HG03571 (cell line): ENCODE measurements around the gene NUDT16L1.

Experiments used
- ATAC-seq: cut with Tn5 transposase; IDR thresholded peaks from one replicate; pipeline ENCODE4 v1.9.1; 2021; ENCODE audit not compliant: unreplicated experiment

Gene NUDT16L1

GRCh38 chr16:4663777-4664465 lies 29.4 kb upstream of the NUDT16L1 start:
- ATAC-seq, result no peak

- ATAC-seq, result no peak
These were observed 28.6 kb upstream of the NUDT16L1 start for GRCh38 chr16:4664538-4665418.

- no peak for ATAC-seq
These were observed 26.7 kb upstream of the NUDT16L1 start for GRCh38 chr16:4666537-4667202.

GRCh38 chr16:4667203-4667963 lies 26.0 kb upstream of the NUDT16L1 start:
- no peak for ATAC-seq

GRCh38 chr16:4668313-4668960 lies 24.9 kb upstream of the NUDT16L1 start:
- ATAC-seq, result no peak

GRCh38 chr16:4673387-4674046 lies 19.8 kb upstream of the NUDT16L1 start:
- ATAC-seq, result no peak

GRCh38 chr16:4674926-4675530 lies 18.3 kb upstream of the NUDT16L1 start:
- ATAC-seq, result no peak

- no peak for ATAC-seq
These were observed 17.2 kb upstream of the NUDT16L1 start for GRCh38 chr16:4675864-4676786.

GRCh38 chr16:4676831-4677230 lies 16.5 kb upstream of the NUDT16L1 start:
- ATAC-seq, result no peak

- no peak for ATAC-seq
These were observed 16.0 kb upstream of the NUDT16L1 start for GRCh38 chr16:4677390-4677789.

GRCh38 chr16:4677994-4678393 lies 15.4 kb upstream of the NUDT16L1 start:
- ATAC-seq, result no peak

GRCh38 chr16:4678596-4678995 lies 14.8 kb upstream of the NUDT16L1 start:
- ATAC-seq, result no peak

GRCh38 chr16:4679156-4679849 lies 14.1 kb upstream of the NUDT16L1 start:
- ATAC-seq, result no peak

- ATAC-seq, result no peak
These were observed 13.3 kb upstream of the NUDT16L1 start for GRCh38 chr16:4679850-4680636.

GRCh38 chr16:4680673-4681470 lies 12.5 kb upstream of the NUDT16L1 start:
- ATAC-seq, result no peak

- ATAC-seq, result no peak
These were observed 11.8 kb upstream of the NUDT16L1 start for GRCh38 chr16:4681471-4682083.
